HG03103 (cell line): ENCODE measurements around the gene FOXK1.
"Not testable (repeated sequence)": the region's sequence is repeated elsewhere in the genome, so short reads cannot be mapped to it uniquely, and the experiment has no call there.

Experiments used
- ATAC-seq: cut with Tn5 transposase; IDR thresholded peaks from one replicate; pipeline ENCODE4 v1.9.1; 2021; ENCODE audit warnings: low read depth; ENCODE audit not compliant: unreplicated experiment

The FOXK1 gene

GRCh38 chr7:4782333-4783291, 100.5 kb downstream of the FOXK1 start:
- no peak for ATAC-seq

GRCh38 chr7:4783292-4783652, 101.2 kb downstream of the FOXK1 start:
- no peak for ATAC-seq

DNA sequence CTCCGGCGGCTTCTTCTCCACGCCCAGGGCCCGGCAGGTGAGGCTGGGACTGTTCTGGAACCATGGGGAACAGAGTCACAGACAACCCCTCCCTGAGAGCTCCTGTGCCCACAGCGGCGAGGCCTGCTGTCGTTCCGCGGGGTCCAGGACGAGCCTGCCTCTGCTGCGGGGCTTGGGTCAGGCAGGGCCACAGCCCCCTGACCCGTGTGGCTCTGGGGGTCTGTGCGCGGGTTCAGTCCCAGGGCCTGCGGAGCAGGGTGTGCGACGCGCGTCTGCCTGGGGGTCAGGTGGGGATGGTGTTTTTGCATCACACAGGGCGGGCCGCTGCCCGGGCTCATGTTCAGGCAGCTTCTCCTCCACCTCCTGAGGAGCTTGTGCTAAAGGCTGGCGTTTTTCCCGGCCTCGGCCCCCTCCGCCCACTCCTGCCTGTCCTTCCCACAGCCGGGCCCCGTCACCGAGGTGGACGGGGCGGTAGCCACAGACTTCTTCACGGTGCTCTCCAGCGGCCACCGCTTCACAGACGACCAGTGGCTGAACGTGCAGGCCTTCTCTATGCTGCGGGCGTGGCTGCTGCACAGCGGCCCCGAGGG, 101.8 kb downstream of the FOXK1 start:
- ATAC-seq = no peak

- ATAC-seq = no peak
These were observed 102.7 kb downstream of the FOXK1 start for GRCh38 chr7:4784799-4785198.

DNA sequence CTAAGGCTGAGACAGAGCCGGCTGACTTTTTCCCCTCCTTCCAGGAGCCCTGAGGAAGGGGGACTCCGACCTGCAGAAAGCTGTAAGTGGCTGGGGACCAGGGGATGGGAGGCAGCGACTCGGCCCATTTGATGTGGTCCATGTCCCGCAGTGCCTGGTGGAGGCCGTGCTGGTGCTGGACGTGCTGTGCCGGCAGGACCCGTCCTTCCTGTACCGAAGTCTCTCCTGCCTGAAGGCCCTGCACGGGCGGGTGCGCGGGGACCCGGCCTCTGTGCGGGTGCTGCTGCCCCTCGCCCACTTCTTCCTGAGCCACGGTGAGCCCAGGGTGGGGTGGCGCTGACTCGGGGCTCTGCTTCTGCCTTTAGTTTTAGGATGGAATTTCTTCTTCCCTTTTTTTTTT, 103.3 kb downstream of the FOXK1 start:
- ATAC-seq = no peak

GRCh38 chr7:4786015-4786414, 103.9 kb downstream of the FOXK1 start:
- no peak for ATAC-seq

DNA sequence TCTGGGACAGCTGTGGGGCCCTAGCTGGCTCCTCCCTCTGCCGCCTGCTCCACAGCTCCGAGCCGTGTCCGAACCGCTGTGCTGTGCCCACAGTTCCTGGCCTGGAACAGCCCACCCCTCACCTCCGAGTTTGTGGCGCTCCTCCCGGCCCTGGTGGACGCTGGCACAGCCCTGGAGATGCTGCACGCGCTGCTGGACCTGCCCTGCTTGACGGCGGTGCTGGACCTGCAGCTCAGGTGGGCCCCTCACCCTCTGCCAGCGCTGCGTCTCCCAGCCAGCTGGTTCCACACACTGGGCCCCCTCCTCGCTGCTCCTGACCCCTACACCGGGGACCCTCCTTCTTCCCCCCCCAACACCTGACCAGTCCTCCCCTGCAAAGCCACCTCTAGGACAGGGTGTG, 105.4 kb downstream of the FOXK1 start:
- no peak for ATAC-seq

DNA sequence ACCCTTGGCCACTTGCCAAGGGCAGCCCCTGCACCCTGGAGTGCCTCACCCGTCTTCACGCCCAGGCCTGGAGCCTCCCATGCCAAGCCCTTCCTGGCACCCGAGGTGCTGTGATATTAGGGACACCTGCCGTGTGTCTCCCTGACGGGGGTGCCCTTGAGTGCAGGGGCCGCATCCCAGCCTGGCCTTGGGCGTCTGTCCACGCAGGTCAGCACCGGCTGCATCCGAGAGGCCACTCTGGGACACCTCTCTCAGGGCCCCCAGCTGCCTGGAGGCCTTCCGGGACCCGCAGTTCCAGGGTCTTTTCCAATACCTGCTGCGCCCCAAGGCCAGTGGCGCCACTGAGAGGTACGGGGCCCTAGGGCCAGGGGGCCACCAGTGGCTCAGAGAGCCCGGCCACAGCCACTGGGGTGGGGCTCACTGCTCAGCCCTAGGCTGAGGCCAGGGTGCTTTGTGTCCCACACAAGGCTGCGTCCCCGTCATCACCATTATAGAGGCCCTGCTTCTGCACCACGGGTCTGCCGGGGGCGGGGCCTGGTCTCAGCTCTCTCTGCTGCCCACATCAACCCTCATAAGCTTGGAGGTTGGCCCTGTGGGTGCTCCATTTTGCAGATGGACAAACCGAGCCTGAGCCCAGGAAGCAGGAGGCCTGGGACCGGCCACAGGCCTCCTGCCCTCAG, 106.0 kb downstream of the FOXK1 start:
- ATAC-seq = no peak

- no peak for ATAC-seq
These were observed 106.6 kb downstream of the FOXK1 start for GRCh38 chr7:4788627-4789189.

DNA sequence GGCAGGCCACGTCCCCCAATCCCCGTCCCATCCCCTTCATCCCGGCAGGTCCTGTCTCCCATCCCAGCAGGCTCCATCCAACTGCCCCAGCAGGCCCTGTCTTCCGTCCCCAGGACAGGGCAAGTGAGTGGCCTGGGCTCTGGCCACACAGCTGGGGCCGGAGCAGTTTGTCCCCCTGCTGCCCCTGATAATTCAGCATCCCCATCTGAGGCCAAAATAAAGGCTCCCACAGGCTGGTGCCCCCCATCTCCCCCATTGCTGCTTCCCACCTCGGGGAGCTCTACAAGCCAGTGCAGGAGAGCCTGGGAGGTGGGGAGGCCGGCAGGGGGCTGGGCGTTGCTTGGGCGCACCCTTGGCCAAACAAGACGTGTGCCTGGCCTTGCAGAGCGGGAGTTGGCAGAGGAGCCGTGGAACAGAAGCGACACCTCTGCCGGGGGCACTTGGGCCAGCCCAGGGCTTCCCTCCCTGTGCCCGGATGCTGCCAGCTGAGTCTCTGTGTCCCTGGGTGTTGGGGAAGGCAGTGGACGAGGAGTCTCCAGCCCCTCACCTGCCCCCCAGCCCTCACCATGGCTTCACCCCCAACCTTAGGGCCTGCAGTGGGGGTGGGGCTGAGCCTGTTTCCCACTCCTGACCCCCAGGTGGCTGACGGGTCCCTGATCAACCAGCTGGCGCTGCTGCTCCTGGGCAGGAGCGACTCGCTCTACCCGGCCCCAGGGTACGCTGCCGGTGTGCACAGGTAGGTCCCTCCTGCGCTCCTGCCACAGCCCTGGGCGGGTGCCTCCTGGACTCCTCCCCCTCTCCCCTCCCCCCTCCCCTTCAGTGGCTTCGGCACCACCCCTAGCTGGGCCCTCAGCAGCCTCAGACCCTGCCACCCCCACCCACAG, 107.3 kb downstream of the FOXK1 start:
- no peak for ATAC-seq

- ATAC-seq = no peak
These were observed 108.0 kb downstream of the FOXK1 start for GRCh38 chr7:4790078-4790465.

GRCh38 chr7:4790516-4790991, 108.5 kb downstream of the FOXK1 start:
- no peak for ATAC-seq

DNA sequence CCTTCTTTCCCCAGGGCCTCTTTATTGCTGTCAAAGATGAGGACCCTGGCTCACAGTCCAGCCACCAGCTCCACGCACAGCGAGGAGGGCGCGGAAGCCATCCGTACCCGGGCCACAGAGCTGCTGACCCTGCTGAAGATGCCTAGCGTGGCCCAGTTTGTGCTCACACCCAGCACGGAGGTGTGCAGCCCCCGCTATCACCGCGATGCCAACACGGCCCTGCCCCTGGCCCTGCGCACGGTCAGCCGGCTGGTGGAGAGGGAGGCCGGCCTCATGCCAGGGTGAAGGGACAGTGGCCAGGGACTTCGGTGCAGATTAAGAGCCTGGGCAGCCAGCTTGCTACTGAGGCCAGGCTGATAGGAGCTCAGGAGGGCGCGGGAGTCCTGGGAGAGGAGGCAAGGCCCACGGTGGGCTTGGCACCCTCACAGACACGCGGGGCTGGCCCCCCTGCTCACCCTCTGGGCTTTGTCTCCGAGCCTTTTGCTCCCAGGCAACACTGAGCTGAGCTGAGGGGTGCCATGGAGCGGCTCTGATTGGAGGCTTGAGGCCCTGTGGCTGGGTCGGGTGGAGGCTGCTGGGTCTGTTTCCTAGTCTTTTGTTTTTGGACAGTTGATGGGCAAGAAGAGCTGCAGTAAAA, 109.1 kb downstream of the FOXK1 start:
- no peak for ATAC-seq

GRCh38 chr7:4791738-4792536, 109.8 kb downstream of the FOXK1 start:
- no peak for ATAC-seq

DNA sequence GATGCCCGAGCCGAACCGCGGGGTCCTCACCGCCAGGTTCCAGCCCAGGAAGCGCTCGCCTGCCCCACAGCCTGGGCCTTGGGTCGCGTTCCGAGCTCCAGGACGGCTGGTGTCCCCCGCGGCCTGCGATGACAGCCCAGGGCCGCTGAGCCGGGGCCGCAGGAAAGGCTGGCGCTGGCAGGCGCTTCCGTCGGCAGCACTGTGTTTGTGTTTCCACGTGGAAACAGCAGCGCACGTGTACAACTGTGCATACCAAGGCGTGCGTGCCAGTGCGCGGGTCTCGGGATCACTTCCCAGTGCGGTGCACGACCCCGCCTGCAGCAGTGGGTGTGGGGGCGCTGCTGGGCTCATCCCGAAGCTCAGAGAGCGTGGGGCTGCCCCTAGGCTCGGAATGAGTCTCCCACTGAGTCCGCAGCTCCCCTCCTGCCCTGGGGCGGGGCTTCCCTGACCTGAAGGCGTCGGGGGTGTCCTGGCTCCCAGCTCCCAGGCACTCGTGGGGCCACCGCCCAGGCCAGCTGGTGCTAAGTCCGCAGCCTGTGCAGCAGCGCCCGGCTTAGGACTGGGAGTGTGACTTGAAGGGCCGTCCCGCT, 110.5 kb downstream of the FOXK1 start:
- ATAC-seq = no peak

GRCh38 chr7:4793385-4793993, 111.4 kb downstream of the FOXK1 start:
- not testable (repeated sequence) for ATAC-seq

DNA sequence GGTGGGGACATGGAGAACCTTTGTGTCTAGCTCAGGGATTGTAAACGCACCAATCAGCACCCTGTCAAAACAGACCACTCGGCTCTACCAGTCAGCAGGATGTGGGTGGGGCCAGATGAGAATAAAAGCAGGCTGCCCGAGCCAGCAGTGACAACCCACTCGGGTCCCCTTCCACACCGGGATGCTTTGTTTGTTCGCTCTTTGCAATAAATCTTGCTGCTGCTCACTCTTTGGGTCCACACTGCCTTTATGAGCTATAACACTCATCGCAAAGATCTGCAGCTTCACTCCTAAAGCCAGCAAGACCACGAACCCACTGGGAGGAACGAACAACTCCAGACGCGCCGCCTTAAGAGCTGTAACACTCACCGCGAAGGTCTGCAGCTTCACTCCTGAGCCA, 112.1 kb downstream of the FOXK1 start:
- ATAC-seq = not testable (repeated sequence)
